Ovary (tissue), 3 donors: Measurements from ENCODE around the gene CD7.

ENCODE experiments used
- EP300 ChIP-seq: sonication (generic); formaldehyde crosslinking; IDR thresholded peaks from one replicate; pipeline ENCODE4 v1.6.1; 2017; ENCODE audit warnings: antibody characterized with exemption
- POLR2A ChIP-seq: fragments of 450-650 bp; IDR thresholded peaks from one replicate; pipeline ENCODE4 v1.6.1; 2017; ENCODE audit warnings: antibody characterized with exemption, mild to moderate bottlenecking, moderate library complexity
- TF ChIP-seq, protein P1 (sequence below), 3 donors: fragments of 450-650 bp in 2 of 3; fragments of 200-600 bp in 1 of 3; IDR thresholded peaks; one replicate each; pipeline versions ENCODE4 v1.5.1 to v1.8.0; 2016 to 2022; ENCODE audit warnings: antibody characterized with exemption in 3 of 3, mild to moderate bottlenecking in 1 of 3
- donor health status: DM: no; HTN: no; CAD: no.

DNA sequence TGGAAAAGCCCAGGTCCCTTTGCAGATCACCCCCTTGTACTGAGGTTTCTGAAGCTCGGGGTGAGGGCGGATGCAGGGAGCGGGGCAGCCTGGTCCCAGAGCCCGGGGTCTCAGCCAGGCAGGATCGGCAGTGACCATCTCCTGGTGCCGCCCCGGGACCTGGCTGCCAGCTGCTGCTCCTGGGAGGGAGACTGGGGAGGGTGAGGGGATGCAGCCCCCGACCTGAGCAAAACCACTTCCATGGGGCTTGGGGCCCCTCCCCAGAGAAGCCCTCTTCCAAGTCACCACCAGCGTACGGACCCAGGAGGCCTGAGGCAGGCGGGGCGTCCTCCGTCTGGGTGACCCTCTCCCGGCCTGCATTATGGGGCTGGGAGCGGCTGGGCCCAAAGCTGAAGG lies 14.8 kb downstream of the CD7 start:
- TF ChIP-seq, protein P1, sequence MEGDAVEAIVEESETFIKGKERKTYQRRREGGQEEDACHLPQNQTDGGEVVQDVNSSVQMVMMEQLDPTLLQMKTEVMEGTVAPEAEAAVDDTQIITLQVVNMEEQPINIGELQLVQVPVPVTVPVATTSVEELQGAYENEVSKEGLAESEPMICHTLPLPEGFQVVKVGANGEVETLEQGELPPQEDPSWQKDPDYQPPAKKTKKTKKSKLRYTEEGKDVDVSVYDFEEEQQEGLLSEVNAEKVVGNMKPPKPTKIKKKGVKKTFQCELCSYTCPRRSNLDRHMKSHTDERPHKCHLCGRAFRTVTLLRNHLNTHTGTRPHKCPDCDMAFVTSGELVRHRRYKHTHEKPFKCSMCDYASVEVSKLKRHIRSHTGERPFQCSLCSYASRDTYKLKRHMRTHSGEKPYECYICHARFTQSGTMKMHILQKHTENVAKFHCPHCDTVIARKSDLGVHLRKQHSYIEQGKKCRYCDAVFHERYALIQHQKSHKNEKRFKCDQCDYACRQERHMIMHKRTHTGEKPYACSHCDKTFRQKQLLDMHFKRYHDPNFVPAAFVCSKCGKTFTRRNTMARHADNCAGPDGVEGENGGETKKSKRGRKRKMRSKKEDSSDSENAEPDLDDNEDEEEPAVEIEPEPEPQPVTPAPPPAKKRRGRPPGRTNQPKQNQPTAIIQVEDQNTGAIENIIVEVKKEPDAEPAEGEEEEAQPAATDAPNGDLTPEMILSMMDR (IDR thresholded peaks at IDR 0.05): no peak
- TF ChIP-seq POLR2A (no peak), EP300 (no peak)
